ENCODE results near the gene RER1.

RER1 gene

DNA sequence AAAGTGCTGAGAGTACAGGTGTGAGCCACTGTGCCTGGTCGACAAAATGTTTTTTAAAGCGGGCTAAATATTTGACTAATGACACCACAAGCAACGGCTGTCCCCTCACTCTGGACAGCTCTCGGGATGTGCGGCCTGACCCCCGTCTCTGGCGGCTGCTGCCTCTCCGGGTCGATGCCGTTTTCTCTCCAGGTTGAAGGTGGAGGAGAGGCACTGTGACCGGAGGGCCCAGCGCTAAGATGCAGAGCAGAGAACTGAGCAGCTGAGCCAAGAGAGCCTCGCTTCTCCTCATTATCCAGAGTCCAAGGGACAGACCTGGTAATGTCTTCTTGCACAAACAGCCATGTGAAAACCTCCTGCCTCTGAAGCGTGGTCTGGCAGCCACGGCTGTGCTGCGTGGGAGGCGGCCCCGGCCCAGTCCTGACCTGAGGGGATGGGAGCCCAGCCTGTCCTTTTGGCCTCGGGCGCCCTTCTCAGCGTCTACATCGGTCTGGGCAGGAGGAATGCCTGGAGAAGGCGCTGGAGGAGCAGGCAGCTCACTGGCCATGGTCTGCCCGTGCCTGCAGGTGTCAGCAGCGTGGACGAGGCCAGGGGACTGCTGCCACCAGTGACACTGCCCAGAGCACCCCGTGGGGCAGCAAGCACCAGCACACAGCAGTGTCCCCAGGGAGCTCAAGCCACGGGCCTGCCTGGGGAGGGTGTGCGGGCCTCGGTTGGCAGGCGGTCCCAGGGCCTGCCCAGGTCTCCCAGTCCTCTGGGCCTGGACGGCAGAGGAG is 10.6 kb upstream of the RER1 start:
- Histone ChIP-seq H3K27me3 (ENCODE audit: control insufficient read depth in 1 of 2, insufficient read depth in 2 of 2, low read length in 2 of 2) (no peaks in the 10 kb centered on the region), H3K9me3 (ENCODE audit: low read length) (no peaks in the 10 kb centered on the region), H3K4me1 (ENCODE audit: insufficient read depth, low read length) (peaks cover 14% of the 10 kb centered on the region), H3K4me3 (ENCODE audit: low read depth in 1 of 2, low read length in 2 of 2) (no peak overlapping the region), H3K27ac (ENCODE audit: low read depth, low read length) (no peak overlapping the region), H3K36me3 (ENCODE audit: insufficient read depth, low read length) (no peaks in the 10 kb centered on the region), H3K9ac (ENCODE audit: low read length) (no peak overlapping the region)

DNA sequence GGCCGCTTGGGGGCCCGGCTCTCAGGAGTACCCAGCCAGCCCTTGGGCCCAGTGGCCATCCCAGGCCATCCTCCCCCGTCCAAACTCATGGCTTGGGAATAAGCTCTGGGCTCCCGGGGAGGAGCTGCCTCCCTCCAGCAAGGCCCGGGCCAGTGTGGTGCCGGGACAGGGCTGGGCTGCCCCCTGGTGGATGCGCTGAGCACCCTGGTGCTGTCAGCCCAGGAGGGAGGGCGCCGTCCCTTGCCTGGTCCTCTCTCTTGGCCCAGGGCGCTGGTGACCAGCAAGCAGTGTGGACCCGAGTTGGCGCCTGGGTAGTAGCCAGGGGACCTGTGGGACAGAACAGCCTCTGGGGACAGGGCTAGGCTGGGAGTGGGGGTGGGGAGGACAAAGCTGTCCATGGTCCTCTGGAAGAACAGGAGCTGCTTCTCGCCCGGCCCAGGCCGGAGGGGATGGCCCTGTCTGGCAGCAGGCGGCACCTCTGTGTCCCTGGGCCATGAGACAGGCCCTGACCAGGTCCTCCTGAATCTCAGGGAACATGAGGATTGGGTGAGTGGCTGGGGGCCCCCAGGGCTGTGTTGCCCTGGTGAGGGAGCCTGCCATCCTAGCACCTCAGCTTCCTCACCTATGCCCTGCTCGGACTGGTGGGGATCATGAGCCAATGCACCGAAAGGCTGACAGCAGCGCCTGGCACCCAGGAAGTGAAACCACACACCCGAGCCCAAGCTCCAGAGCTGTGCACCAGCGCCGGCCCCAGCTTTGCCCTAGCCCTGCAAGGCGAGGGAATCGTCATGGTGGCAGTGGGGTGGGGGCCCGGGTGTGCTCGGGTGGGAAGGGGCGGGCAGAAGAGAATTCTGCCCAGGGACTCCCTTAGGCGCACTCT is 9.7 kb upstream of the RER1 start:
- Histone ChIP-seq H3K27ac (ENCODE audit: low read depth, low read length) (no peak overlapping the region), H3K4me3 (ENCODE audit: low read depth in 1 of 2, low read length in 2 of 2) (no peak overlapping the region)

GRCh38 chr1:2382621-2383361 is 8.8 kb upstream of the RER1 start:
- peaks cover 14% of the 10 kb centered on the region for H3K4me1 ChIP-seq (ENCODE audit: insufficient read depth, low read length)
- no peaks in the 10 kb centered on the region for H3K9me3 ChIP-seq (ENCODE audit: low read length)
- H3K27me3 ChIP-seq (ENCODE audit: control insufficient read depth in 1 of 2, insufficient read depth in 2 of 2, low read length in 2 of 2) = no peaks in the 10 kb centered on the region
- H3K36me3 ChIP-seq (ENCODE audit: insufficient read depth, low read length) = peaks cover 3% of the 10 kb centered on the region
- no peak overlapping the region for H3K27ac ChIP-seq (ENCODE audit: low read depth, low read length)
- H3K4me3 ChIP-seq (ENCODE audit: low read depth in 1 of 2, low read length in 2 of 2) = no peak overlapping the region
- H3K9ac ChIP-seq (ENCODE audit: low read length) = no peak overlapping the region

More for the DNA sequence above, 9.7 kb upstream of the RER1 start:
- Histone ChIP-seq H3K36me3 (ENCODE audit: insufficient read depth, low read length) (peaks cover 3% of the 10 kb centered on the region), H3K27me3 (ENCODE audit: control insufficient read depth in 1 of 2, insufficient read depth in 2 of 2, low read length in 2 of 2) (no peaks in the 10 kb centered on the region), H3K9me3 (ENCODE audit: low read length) (no peaks in the 10 kb centered on the region), H3K4me1 (ENCODE audit: insufficient read depth, low read length) (peaks cover 14% of the 10 kb centered on the region), H3K9ac (ENCODE audit: low read length) (no peak overlapping the region)

GRCh38 chr1:2383576-2383975 is 8.1 kb upstream of the RER1 start:
- no peaks in the 10 kb centered on the region for H3K27me3 ChIP-seq (ENCODE audit: control insufficient read depth in 1 of 2, insufficient read depth in 2 of 2, low read length in 2 of 2)
- H3K4me1 ChIP-seq (ENCODE audit: insufficient read depth, low read length) = peaks cover 14% of the 10 kb centered on the region
- H3K9me3 ChIP-seq (ENCODE audit: low read length) = no peaks in the 10 kb centered on the region
- H3K36me3 ChIP-seq (ENCODE audit: insufficient read depth, low read length) = peaks cover 3% of the 10 kb centered on the region
- H3K4me3 ChIP-seq (ENCODE audit: low read depth in 1 of 2, low read length in 2 of 2) = no peak overlapping the region
- no peak overlapping the region for H3K27ac ChIP-seq (ENCODE audit: low read depth, low read length)
- H3K9ac ChIP-seq (ENCODE audit: low read length) = no peak overlapping the region

DNA sequence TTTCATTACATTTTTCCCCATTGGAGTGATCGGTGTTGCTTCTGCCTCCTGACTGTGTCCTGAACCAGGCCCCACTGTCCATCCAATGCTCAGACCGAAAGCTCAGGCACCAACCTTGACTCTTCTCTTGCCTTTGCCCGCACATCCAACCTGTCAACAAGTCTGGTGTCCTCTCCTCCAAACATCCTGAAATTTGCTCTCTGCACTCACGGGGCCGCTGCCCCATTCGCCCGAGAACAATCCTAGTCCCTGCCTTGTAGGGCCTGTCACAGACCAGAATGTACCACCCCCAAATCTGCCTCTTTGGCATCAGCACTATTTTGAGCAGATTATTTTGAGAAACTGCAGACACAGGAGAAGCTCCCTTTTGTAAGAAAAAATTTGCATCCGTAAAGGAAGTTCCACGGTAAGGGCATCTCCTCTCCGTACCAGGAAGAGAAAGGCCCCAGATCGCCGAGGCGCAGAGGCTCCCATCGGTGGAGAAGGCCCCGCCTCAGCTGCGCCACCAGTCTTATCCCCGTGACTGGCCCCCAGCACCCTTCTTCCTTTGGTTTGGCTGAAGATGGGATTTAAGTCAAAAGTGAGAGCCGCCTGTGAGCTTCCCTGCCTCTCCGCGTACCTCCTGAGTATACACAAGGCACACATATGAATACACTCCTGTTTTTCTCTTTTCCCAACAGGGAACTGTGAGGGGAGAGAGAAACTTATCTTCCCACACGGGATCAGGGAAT is 7.3 kb upstream of the RER1 start:
- Histone ChIP-seq H3K4me3 (ENCODE audit: low read depth in 1 of 2, low read length in 2 of 2) (no peak overlapping the region), H3K9ac (ENCODE audit: low read length) (no peak overlapping the region), H3K4me1 (ENCODE audit: insufficient read depth, low read length) (peaks cover 14% of the 10 kb centered on the region), H3K36me3 (ENCODE audit: insufficient read depth, low read length) (peaks cover 3% of the 10 kb centered on the region), H3K9me3 (ENCODE audit: low read length) (no peaks in the 10 kb centered on the region), H3K27ac (ENCODE audit: low read depth, low read length) (no peak overlapping the region), H3K27me3 (ENCODE audit: control insufficient read depth in 1 of 2, insufficient read depth in 2 of 2, low read length in 2 of 2) (no peaks in the 10 kb centered on the region)

DNA sequence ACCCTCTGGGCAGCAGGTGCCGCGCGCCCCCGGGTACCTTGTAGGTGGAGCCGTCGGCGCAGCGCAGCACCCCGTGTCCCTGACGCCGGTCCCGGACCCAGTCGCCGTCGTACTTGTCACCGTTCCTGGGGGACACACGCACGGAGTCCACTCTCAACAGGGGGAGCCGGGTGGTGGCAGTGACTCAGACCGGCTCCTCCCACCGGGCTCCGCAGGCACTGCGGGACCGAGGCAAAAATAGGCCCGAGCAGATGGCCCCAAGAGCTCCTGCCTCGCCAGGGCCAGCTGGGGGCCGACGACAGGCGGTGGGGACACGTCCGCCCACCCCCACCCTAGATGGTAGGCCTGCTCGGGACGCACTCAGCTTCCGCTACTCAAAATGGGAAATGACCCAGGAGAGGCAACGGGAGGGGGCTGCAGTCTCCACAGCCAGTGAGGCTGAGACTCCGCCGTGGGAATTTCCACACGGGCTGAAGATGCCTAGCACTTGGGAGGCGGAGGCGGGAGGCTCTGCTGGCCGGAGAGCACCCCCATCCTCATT is 6.6 kb upstream of the RER1 start:
- Histone ChIP-seq H3K27ac (ENCODE audit: low read depth, low read length) (no peak overlapping the region), H3K27me3 (ENCODE audit: control insufficient read depth in 1 of 2, insufficient read depth in 2 of 2, low read length in 2 of 2) (no peaks in the 10 kb centered on the region), H3K4me1 (ENCODE audit: insufficient read depth, low read length) (peaks cover 15% of the 10 kb centered on the region), H3K4me3 (ENCODE audit: low read depth in 1 of 2, low read length in 2 of 2) (no peak overlapping the region), H3K9ac (ENCODE audit: low read length) (no peak overlapping the region), H3K9me3 (ENCODE audit: low read length) (no peaks in the 10 kb centered on the region), H3K36me3 (ENCODE audit: insufficient read depth, low read length) (peaks cover 3% of the 10 kb centered on the region)

DNA sequence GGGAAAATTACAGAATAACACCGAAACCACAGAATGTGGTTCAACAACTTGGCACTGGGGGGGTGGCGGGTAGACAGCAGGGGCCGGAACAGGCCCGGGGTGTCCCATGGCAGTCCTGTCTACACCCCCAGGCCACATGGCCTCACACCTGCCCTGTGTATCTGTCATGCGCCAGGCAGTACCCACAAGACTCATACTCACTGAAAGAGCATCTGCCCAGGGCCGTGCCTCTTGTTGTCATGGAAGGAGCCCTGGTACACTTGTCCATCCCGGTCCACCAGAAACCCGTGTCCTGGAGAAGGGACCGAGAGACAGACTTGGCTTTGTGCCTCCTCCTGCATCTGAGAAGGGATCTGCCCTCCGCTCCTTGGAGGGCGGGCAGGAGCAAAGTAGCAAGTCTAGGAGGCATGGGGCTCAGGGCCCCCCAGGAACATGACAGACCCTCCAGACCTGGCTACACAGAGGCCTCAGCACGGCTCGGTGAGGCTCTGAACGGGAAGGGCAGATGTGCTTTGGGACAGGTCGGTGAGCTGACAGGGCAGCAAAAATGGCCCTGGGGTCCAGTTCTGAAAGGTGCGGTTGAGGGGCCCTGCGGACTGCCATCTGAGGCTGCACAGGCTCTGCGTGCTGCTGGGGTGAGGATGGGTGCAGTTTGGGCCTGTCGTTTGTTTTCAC is 5.9 kb upstream of the RER1 start:
- Histone ChIP-seq H3K9ac (ENCODE audit: low read length) (no peak overlapping the region), H3K27me3 (ENCODE audit: control insufficient read depth in 1 of 2, insufficient read depth in 2 of 2, low read length in 2 of 2) (no peaks in the 10 kb centered on the region), H3K27ac (ENCODE audit: low read depth, low read length) (no peak overlapping the region), H3K9me3 (ENCODE audit: low read length) (no peaks in the 10 kb centered on the region), H3K36me3 (ENCODE audit: insufficient read depth, low read length) (peaks cover 3% of the 10 kb centered on the region), H3K4me3 (ENCODE audit: low read depth in 1 of 2, low read length in 2 of 2) (no peak overlapping the region), H3K4me1 (ENCODE audit: insufficient read depth, low read length) (peaks cover 23% of the 10 kb centered on the region)

- no peak overlapping the region for H3K9ac ChIP-seq (ENCODE audit: low read length)
- H3K9me3 ChIP-seq (ENCODE audit: low read length) = no peaks in the 10 kb centered on the region
Measured at GRCh38 chr1:2386636-2387611, 4.7 kb upstream of the RER1 start.

DNA sequence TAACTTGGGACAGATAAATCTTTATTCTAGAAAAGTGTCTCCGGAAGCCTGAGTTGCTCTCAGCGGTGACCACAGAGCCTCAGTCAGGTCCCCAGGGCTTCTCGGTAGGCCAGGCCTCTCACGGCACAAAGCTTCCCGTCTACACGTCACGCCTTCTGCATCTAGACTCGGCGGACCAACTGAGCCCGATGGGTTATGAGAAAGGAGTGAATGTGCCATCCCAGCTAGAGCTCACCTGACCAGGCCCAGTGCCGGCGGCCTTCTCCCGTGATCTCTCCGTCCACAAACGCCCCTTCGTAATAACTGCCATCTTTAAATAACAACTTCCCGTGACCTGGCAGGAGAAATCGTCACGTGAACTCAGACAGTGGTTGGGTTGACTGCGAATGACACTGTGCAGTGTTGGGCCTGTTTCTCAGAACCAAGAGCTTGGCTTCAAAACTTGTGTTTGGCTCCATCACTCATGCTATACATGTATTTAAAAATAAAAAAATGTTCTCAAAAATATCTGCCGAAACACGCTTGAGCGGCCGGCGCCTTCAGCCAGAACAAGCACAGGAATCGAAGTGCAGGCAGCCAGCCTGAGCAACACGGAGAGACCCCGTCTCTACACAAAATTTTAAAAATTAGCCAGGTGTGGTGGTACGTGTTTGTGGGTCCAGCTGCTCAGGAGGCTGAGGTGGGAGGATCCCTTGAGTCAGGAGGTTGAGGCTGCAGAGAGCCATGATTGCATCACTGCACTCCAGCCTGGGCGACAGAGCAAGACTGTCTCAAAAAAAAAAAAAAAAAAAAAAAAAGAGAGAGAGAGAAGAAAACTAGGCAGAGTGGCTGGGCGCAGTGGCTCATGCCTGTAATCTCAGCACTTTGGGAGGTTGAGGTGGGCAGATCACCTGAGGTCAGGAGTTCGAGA is 3.4 kb upstream of the RER1 start:
- Histone ChIP-seq H3K27me3 (ENCODE audit: control insufficient read depth in 1 of 2, insufficient read depth in 2 of 2, low read length in 2 of 2) (no peaks in the 10 kb centered on the region), H3K36me3 (ENCODE audit: insufficient read depth, low read length) (peaks cover 5% of the 10 kb centered on the region), H3K9ac (ENCODE audit: low read length) (no peak overlapping the region), H3K4me3 (ENCODE audit: low read depth in 1 of 2, low read length in 2 of 2) (no peak overlapping the region), H3K9me3 (ENCODE audit: low read length) (no peaks in the 10 kb centered on the region), H3K4me1 (ENCODE audit: insufficient read depth, low read length) (peaks cover 21% of the 10 kb centered on the region), H3K27ac (ENCODE audit: low read depth, low read length) (no peak overlapping the region)

More at GRCh38 chr1:2386636-2387611, 4.7 kb upstream of the RER1 start:
- no peaks in the 10 kb centered on the region for H3K27me3 ChIP-seq (ENCODE audit: control insufficient read depth in 1 of 2, insufficient read depth in 2 of 2, low read length in 2 of 2)
- H3K4me3 ChIP-seq (ENCODE audit: low read depth in 1 of 2, low read length in 2 of 2) = no peak overlapping the region
- peaks cover 13% of the 10 kb centered on the region for H3K4me1 ChIP-seq (ENCODE audit: insufficient read depth, low read length)
- peaks cover 3% of the 10 kb centered on the region for H3K36me3 ChIP-seq (ENCODE audit: insufficient read depth, low read length)
- H3K27ac ChIP-seq (ENCODE audit: low read depth, low read length) = no peak overlapping the region
